Nephron progenitor cell (in vitro differentiated cells): Measurements from ENCODE around the gene CYP4F12.

Experiments used
- DNase-seq: peaks from one replicate; pipeline ENCODE4 v3.0.0; 2021
- H3K27ac Mint-ChIP-seq: 2 replicates; pipeline ENCODE4 v1.8.0; 2021; ENCODE audit warnings: mild to moderate bottlenecking, moderate library complexity, mixed read lengths
- H3K27me3 Mint-ChIP-seq: 2 replicates; pipeline ENCODE4 v1.8.0; 2021; ENCODE audit warnings: mild to moderate bottlenecking, low read depth, mixed read lengths; ENCODE audit not compliant: poor library complexity
- H3K36me3 Mint-ChIP-seq: 2 replicates; pipeline ENCODE4 v1.8.0; 2021; ENCODE audit warnings: low read depth, mixed read lengths
- H3K4me1 Mint-ChIP-seq: 2 replicates; pipeline ENCODE4 v1.8.0; 2021; ENCODE audit warnings: mixed read lengths
- H3K4me3 Mint-ChIP-seq: 2 replicates; pipeline ENCODE4 v1.8.0; 2021; ENCODE audit warnings: mild to moderate bottlenecking, moderate library complexity, mixed read lengths
- H3K9me3 Mint-ChIP-seq: 2 replicates; pipeline ENCODE4 v1.8.0; 2021; ENCODE audit warnings: mild to moderate bottlenecking, moderate library complexity, mixed read lengths
- TF ChIP-seq, protein P1 (sequence below): fragments of 200-600 bp; sonication (generic); IDR thresholded peaks from 2 replicates; pipeline ENCODE4 v1.5.0; 2021; ENCODE audit warnings: antibody characterized with exemption

CYP4F12 gene

DNA sequence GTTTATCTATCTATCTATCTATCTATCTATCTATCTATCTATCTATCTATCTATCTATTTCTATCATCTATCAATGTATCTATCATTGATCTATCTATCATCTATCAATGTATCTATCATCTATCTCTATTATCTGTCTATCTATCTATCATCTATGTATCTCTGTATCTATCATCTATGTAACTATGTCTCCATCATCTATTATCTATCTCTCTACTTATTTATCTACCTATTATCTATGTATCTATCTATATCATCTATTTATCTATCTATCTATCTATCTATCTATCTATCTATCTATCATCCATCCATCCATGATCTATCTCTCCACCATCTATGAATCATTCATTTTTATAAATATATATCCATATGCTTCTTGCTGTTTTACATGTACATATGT, 16.4 kb upstream of the CYP4F12 start:
- H3K36me3 Mint-ChIP-seq, result no peaks in the 10 kb centered on the region
- H3K27me3 Mint-ChIP-seq, result no peaks in the 10 kb centered on the region
- H3K4me1 Mint-ChIP-seq, result no peaks in the 10 kb centered on the region
- DNase-seq, result no peak
- TF ChIP-seq, protein P1, sequence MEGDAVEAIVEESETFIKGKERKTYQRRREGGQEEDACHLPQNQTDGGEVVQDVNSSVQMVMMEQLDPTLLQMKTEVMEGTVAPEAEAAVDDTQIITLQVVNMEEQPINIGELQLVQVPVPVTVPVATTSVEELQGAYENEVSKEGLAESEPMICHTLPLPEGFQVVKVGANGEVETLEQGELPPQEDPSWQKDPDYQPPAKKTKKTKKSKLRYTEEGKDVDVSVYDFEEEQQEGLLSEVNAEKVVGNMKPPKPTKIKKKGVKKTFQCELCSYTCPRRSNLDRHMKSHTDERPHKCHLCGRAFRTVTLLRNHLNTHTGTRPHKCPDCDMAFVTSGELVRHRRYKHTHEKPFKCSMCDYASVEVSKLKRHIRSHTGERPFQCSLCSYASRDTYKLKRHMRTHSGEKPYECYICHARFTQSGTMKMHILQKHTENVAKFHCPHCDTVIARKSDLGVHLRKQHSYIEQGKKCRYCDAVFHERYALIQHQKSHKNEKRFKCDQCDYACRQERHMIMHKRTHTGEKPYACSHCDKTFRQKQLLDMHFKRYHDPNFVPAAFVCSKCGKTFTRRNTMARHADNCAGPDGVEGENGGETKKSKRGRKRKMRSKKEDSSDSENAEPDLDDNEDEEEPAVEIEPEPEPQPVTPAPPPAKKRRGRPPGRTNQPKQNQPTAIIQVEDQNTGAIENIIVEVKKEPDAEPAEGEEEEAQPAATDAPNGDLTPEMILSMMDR, result no peak
- peaks cover 82% of the 10 kb centered on the region for H3K9me3 Mint-ChIP-seq
- H3K4me3 Mint-ChIP-seq, result no peak overlapping the region
- H3K27ac Mint-ChIP-seq, result no peak overlapping the region

DNA sequence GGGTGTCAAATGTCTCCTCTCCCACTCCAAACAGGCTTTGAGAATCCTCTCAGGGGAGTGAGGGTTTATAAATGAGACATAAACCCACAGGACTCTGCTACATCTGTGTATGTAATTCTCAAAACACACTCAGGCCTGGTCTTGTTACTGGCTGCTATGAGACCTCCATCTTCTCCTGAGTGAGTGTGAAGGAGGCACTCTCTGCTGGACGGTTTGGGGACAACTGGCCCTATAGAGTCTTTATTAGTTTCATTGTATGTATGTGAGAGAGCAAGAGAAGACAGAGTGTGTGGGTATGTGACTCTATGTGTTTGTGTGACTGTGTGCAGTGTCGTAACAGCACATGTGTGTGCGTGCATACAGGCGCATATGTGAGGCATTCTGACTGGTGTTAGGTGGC, 9.6 kb upstream of the CYP4F12 start:
- Mint-ChIP-seq H3K9me3 (peaks cover 30% of the 10 kb centered on the region), H3K36me3 (no peaks in the 10 kb centered on the region), H3K27me3 (no peaks in the 10 kb centered on the region), H3K4me1 (no peaks in the 10 kb centered on the region), H3K27ac (no peak overlapping the region), H3K4me3 (no peak overlapping the region)
- TF ChIP-seq, protein P1, result no peak
- no peak for DNase-seq

DNA sequence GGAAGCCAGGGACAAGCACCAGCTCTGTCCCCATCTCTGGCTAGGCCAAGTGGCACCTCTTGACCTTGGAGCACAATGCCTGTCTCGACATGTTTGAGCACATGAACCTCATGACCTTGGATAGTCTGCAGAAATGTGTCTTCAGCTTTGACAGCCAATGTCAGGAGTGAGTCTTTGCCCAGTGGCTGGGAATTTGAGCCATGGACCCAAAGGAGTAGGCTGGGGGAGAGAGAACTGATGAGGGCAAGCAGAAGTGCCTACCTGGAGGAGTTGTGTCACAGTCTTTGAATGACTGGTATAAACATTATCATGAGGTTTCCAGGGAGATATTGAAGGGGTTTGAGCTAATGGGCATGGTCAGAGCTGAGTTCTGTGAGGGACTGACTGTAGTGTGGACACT, 6.7 kb upstream of the CYP4F12 start:
- TF ChIP-seq, protein P1, result no peak
- Mint-ChIP-seq H3K9me3 (peaks cover 10% of the 10 kb centered on the region), H3K27me3 (no peaks in the 10 kb centered on the region), H3K4me3 (no peak overlapping the region), H3K4me1 (no peaks in the 10 kb centered on the region), H3K27ac (no peak overlapping the region), H3K36me3 (no peaks in the 10 kb centered on the region)
- DNase-seq, result no peak

DNA sequence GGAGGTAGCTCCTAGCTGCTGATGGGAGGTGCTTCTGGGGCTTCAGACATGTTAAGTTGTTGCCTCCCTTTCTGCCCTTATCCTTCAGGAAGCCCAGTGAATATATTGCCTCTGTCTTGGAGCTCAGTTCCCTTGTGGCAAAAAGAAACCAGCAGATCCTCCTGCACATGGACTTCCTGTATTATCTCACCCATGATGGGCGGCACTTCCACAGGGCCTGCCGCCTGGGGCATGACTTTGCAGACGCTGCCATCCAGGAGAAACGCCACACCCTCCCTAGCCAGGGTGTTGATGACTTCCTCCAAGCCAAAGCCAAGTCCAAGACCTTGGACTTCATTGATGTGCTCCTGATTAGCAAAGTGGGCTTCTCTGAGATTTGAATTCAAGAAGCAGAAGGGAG, 6.0 kb upstream of the CYP4F12 start:
- Mint-ChIP-seq H3K36me3 (no peaks in the 10 kb centered on the region), H3K27me3 (no peaks in the 10 kb centered on the region), H3K4me1 (no peaks in the 10 kb centered on the region), H3K4me3 (no peak overlapping the region), H3K9me3 (peaks cover 10% of the 10 kb centered on the region), H3K27ac (no peak overlapping the region)
- no peak for DNase-seq
- TF ChIP-seq, protein P1, result no peak

DNA sequence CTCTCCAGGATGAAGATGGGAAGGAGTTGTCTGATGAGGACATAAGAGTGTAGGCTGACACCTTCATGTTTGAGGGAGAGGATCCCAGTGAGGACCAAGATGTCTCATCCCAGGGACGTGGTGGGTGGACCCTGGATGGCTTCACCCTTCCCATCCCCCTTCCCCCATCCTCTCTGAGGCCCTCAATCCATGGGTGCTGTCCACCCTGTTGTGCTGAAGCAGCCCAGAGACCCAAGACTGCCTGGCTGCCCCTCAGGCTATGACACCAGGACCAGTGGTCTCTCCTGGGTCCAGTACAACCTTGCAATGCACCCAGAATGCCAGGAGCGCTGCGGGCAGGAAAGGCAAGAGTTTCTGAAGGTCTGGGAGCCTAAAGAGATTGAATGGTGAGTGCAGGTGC, 3.4 kb upstream of the CYP4F12 start:
- DNase-seq, result no peak
- Mint-ChIP-seq H3K9me3 (peaks cover 27% of the 10 kb centered on the region), H3K27me3 (no peaks in the 10 kb centered on the region), H3K4me1 (no peaks in the 10 kb centered on the region), H3K27ac (no peak overlapping the region), H3K36me3 (no peaks in the 10 kb centered on the region), H3K4me3 (no peak overlapping the region)
- TF ChIP-seq, protein P1, result no peak

DNA sequence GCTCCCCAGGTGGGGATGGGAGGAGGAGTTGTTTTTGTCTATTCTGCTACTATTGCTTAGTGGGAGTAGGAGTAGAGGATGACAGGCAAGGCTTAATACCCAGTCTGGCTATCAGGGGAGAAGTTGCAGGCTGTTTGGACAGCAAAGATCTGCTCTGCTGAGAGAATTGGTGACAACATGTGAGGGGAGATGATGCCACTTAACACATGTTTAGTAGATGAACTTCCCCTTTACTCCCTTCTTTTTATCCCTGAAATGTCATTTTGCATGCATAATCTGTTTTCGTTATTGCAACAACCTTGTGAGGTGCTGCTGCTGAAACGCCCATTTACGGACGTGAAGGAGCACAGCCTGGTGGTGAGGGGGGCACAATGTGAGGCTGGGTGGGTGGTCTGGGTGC, 3.0 kb upstream of the CYP4F12 start:
- no peaks in the 10 kb centered on the region for H3K27me3 Mint-ChIP-seq

More for the DNA sequence above, 3.0 kb upstream of the CYP4F12 start:
- Mint-ChIP-seq H3K4me3 (no peak overlapping the region), H3K9me3 (peaks cover 32% of the 10 kb centered on the region), H3K27ac (no peak overlapping the region), H3K4me1 (no peaks in the 10 kb centered on the region), H3K36me3 (no peaks in the 10 kb centered on the region)
- TF ChIP-seq, protein P1, result no peak
- DNase-seq, result no peak
